Neuronal stem cell (in vitro differentiated cells): ENCODE results near the gene CD300LB.
A peak's percentile ranks its signal among the peaks of the same experiment; 100 is the strongest.

Source experiments
- DNase-seq: peaks from one replicate; pipeline ENCODE4 v3.0.0-alpha.2; 2013; ENCODE audit warnings: low spot score
- H2AFZ ChIP-seq: one replicate; pipeline ENCODE4 v1.6.1; 2013; ENCODE audit warnings: mild to moderate bottlenecking, low read length, inconsistent platforms
- H2AK5ac ChIP-seq: 2 replicates; pipeline ENCODE4 v1.6.1; 2013; ENCODE audit warnings: low read depth, mild to moderate bottlenecking, inconsistent platforms, low read length, moderate library complexity, mixed read lengths
- H2BK120ac ChIP-seq: 2 replicates; pipeline ENCODE4 v1.6.1; 2013; ENCODE audit warnings: low read depth, mild to moderate bottlenecking, inconsistent platforms, low read length, moderate library complexity, mixed read lengths
- H2BK12ac ChIP-seq: one replicate; pipeline ENCODE4 v1.6.1; 2013; ENCODE audit warnings: low read length, inconsistent platforms
- H2BK15ac ChIP-seq: 2 replicates; pipeline ENCODE4 v1.6.1; 2013; ENCODE audit warnings: mild to moderate bottlenecking, low read length, inconsistent platforms, mixed read lengths
- H2BK5ac ChIP-seq: one replicate; pipeline ENCODE4 v1.6.1; 2013; ENCODE audit warnings: inconsistent platforms, mild to moderate bottlenecking, low read length, moderate library complexity
- H3K14ac ChIP-seq: one replicate; pipeline ENCODE4 v1.6.1; 2013; ENCODE audit warnings: low read length, inconsistent platforms
- H3K18ac ChIP-seq: 2 replicates; pipeline ENCODE4 v1.6.1; 2013; ENCODE audit warnings: low read length, inconsistent platforms
- H3K23ac ChIP-seq: 2 replicates; pipeline ENCODE4 v1.6.1; 2013; ENCODE audit warnings: low read depth, mild to moderate bottlenecking, mixed read lengths, low read length, inconsistent platforms; ENCODE audit not compliant: poor library complexity
- H3K27ac ChIP-seq: replicated peaks from 3 replicates; pipeline ENCODE4 v1.5.1; 2013; ENCODE audit warnings: low read length, inconsistent platforms
- H3K27me3 ChIP-seq, 3 experiments: 2 replicates each; pipeline ENCODE4 v1.6.1; 2013; ENCODE audit warnings: low read length in 3 of 3, mild to moderate bottlenecking in 2 of 3, inconsistent platforms in 1 of 3, low read depth in 1 of 3, mixed read lengths in 1 of 3, moderate library complexity in 1 of 3; ENCODE audit not compliant: control insufficient read depth in 3 of 3, insufficient read depth in 3 of 3
- H3K36me3 ChIP-seq, 2 donors: replicated peaks in 1 of 2; 2 replicates each; pipeline ENCODE4 v1.6.1; 2013; ENCODE audit warnings: low read length in 2 of 2; ENCODE audit not compliant: control insufficient read depth in 2 of 2, insufficient read depth in 2 of 2
- H3K4ac ChIP-seq: 2 replicates; pipeline ENCODE4 v1.6.1; 2013; ENCODE audit warnings: inconsistent platforms, mild to moderate bottlenecking, low read length, moderate library complexity
- H3K4me1 ChIP-seq, 2 donors: 1 replicate in 1 of 2; 2 replicates in 1 of 2; pipeline ENCODE4 v1.6.1; 2013; ENCODE audit warnings: low read length in 2 of 2, low read depth in 1 of 2; ENCODE audit not compliant: control insufficient read depth in 2 of 2, insufficient read depth in 1 of 2
- H3K4me2 ChIP-seq: one replicate; pipeline ENCODE4 v1.6.1; 2013; ENCODE audit warnings: mild to moderate bottlenecking, low read length, inconsistent platforms; ENCODE audit not compliant: insufficient read depth, poor library complexity, severe bottlenecking
- H3K4me3 ChIP-seq, 2 donors: 2 replicates each; pipeline ENCODE4 v1.5.1; 2013; ENCODE audit warnings: low read length in 2 of 2, mild to moderate bottlenecking in 2 of 2, inconsistent platforms in 1 of 2, moderate library complexity in 1 of 2
- H3K79me1 ChIP-seq: one replicate; pipeline ENCODE4 v1.6.1; 2013; ENCODE audit warnings: low read depth, mild to moderate bottlenecking, inconsistent platforms, low read length, moderate library complexity
- H3K9ac ChIP-seq: one replicate; pipeline ENCODE4 v1.6.1; 2013; ENCODE audit warnings: mild to moderate bottlenecking, low read depth, low read length, inconsistent platforms; ENCODE audit not compliant: poor library complexity
- H3K9me3 ChIP-seq, 2 donors: replicated peaks in 1 of 2; 2 replicates each; pipeline versions ENCODE3 to v1.6.1; 2013; ENCODE audit warnings: low read length in 2 of 2, mild to moderate bottlenecking in 2 of 2, inconsistent platforms in 1 of 2, low read depth in 1 of 2, mixed read lengths in 1 of 2, moderate library complexity in 1 of 2; ENCODE audit not compliant: control insufficient read depth in 2 of 2, insufficient read depth in 1 of 2
- H4K8ac ChIP-seq: one replicate; pipeline ENCODE4 v1.6.1; 2013; ENCODE audit warnings: low read depth, mild to moderate bottlenecking, inconsistent platforms, low read length, moderate library complexity
- H4K91ac ChIP-seq: one replicate; pipeline ENCODE4 v1.6.1; 2013; ENCODE audit warnings: low read length, low read depth, mild to moderate bottlenecking, inconsistent platforms; ENCODE audit not compliant: poor library complexity
- WGBS, 2 donors: extraction: QIAGEN DNeasy Blood & Tissue Kit; methylation state at CpG; one replicate each; pipeline ENCODE4 v1.1.7; 2013; ENCODE audit warnings: missing lambda C conversion rate in 2 of 2, mixed read lengths in 1 of 2; ENCODE audit not compliant: insufficient read length in 2 of 2, insufficient replicate concordance in 1 of 2; ENCODE audit errors: extremely low coverage in 2 of 2; 5-methylcytosine and 5-hydroxymethylcytosine counted together

Gene CD300LB

GRCh38 chr17:74539281-74539820, 8.1 kb upstream of the CD300LB start:
- Histone ChIP-seq H3K18ac (peak overlapping the region; percentile 28), H3K27me3 (peaks cover 0 to 22% (median 2%) of the 10 kb centered on the region in 3 experiments), H2BK5ac (no peak overlapping the region), H3K4ac (no peak overlapping the region), H3K14ac (no peak overlapping the region), H4K91ac (no peak overlapping the region), H3K23ac (no peak overlapping the region), H3K27ac (no peak overlapping the region), H3K4me3 (no peak overlapping the region), H2AK5ac (no peak overlapping the region), H2AFZ (no peak overlapping the region), H3K36me3 (no peaks in the 10 kb centered on the region), H3K4me1 (no peaks in the 10 kb centered on the region), H3K9me3 (no peaks in the 10 kb centered on the region), H3K4me2 (no peak overlapping the region), H4K8ac (peak overlapping the region; percentile 65), H2BK15ac (no peak overlapping the region), H2BK12ac (no peak overlapping the region), H2BK120ac (no peak overlapping the region), H3K9ac (no peak overlapping the region), H3K79me1 (no peaks in the 10 kb centered on the region)
- WGBS, 2 donors, result no CpG with 5 or more reads among the region's 10 CpGs
- DNase-seq, result no peak

GRCh38 chr17:74536890-74537289, 5.6 kb upstream of the CD300LB start:
- Histone ChIP-seq H3K4me3 (no peak overlapping the region), H3K4ac (no peak overlapping the region), H2BK15ac (no peak overlapping the region), H3K4me2 (no peak overlapping the region), H3K14ac (no peak overlapping the region), H4K91ac (no peak overlapping the region), H3K9ac (no peak overlapping the region), H2AK5ac (no peak overlapping the region), H3K36me3 (no peaks in the 10 kb centered on the region), H2BK120ac (no peak overlapping the region), H2BK5ac (no peak overlapping the region), H3K23ac (no peak overlapping the region), H4K8ac (no peak overlapping the region), H3K27ac (no peak overlapping the region), H3K9me3 (no peaks in the 10 kb centered on the region), H2AFZ (no peak overlapping the region), H3K4me1 (no peaks in the 10 kb centered on the region), H3K79me1 (no peaks in the 10 kb centered on the region), H3K27me3 (peaks cover 0 to 20% (median 2%) of the 10 kb centered on the region in 3 experiments), H3K18ac (no peak overlapping the region), H2BK12ac (no peak overlapping the region)
- no CpG with 5 or more reads among the region's 3 CpGs for WGBS, 2 donors
- no peak for DNase-seq

- WGBS, 2 donors, result no CpG with 5 or more reads among the region's 10 CpGs
- Histone ChIP-seq H3K79me1 (no peaks in the 10 kb centered on the region), H2AFZ (no peak overlapping the region), H3K4me3 (no peak overlapping the region), H4K91ac (no peak overlapping the region), H3K14ac (no peak overlapping the region), H3K4ac (no peak overlapping the region), H3K9ac (no peak overlapping the region), H3K36me3 (no peaks in the 10 kb centered on the region), H2BK120ac (no peak overlapping the region), H2BK12ac (no peak overlapping the region), H2BK15ac (no peak overlapping the region), H3K4me2 (no peak overlapping the region), H3K18ac (no peak overlapping the region), H3K27ac (no peak overlapping the region), H2BK5ac (no peak overlapping the region), H3K4me1 (no peaks in the 10 kb centered on the region), H2AK5ac (no peak overlapping the region), H4K8ac (no peak overlapping the region), H3K23ac (no peak overlapping the region), H3K9me3 (no peaks in the 10 kb centered on the region), H3K27me3 (peaks cover 0 to 3% (median 0%) of the 10 kb centered on the region in 3 experiments)
- DNase-seq, result no peak
Measured at GRCh38 chr17:74532115-74532514, 840 bp upstream of the CD300LB start.

DNA sequence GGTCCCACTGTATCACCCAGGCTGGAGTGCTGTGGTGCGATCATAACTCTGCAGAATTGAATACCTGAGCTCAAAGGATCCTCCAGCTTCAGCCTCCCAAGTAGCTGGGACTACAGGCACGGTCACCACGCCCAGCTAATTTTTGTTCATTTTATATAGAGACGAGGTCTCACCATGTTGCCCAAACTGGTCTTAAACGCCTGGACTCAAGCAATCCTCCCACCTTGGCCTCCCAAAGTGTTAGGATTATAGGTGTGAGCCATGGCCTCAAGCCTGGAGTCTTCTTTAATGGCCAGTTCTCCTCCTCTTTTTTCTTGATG, 484 bp downstream of the CD300LB start:
- Histone ChIP-seq H4K91ac (no peak overlapping the region), H3K4me3 (no peak overlapping the region), H2AFZ (no peak overlapping the region), H2BK120ac (no peak overlapping the region), H3K18ac (no peak overlapping the region), H3K9ac (no peak overlapping the region), H3K9me3 (no peaks in the 10 kb centered on the region), H2AK5ac (no peak overlapping the region), H3K27ac (no peak overlapping the region), H3K14ac (no peak overlapping the region), H3K27me3 (peaks cover 0 to 2% (median 0%) of the 10 kb centered on the region in 3 experiments), H3K79me1 (no peaks in the 10 kb centered on the region), H4K8ac (no peak overlapping the region), H2BK12ac (no peak overlapping the region), H3K36me3 (no peaks in the 10 kb centered on the region), H2BK5ac (no peak overlapping the region), H3K4me1 (no peaks in the 10 kb centered on the region), H3K4ac (no peak overlapping the region), H2BK15ac (no peak overlapping the region), H3K23ac (no peak overlapping the region), H3K4me2 (no peak overlapping the region)
- no peak for DNase-seq
- no CpG with 5 or more reads among the region's 5 CpGs for WGBS, 2 donors
